ENCODE data around the gene NAA50.

NAA50 gene

GRCh38 chr3:113747283-113748046 lies 1.4 kb upstream of the NAA50 start:
- Mint-ChIP-seq H3K27me3 (no peaks in the 10 kb centered on the region), H3K4me3 (peak overlapping the region; percentile 94), H3K27ac (peak overlapping the region; percentile 52), H3K4me1 (peaks cover 53% of the 10 kb centered on the region), H3K36me3 (peaks cover 2% of the 10 kb centered on the region), H3K9me3 (no peaks in the 10 kb centered on the region)

GRCh38 chr3:113746548-113747282 lies 666 bp upstream of the NAA50 start, which contains the start of gene ATP6V1A:
Gene ATP6V1A (plus strand): TSS chr3:113747035. CDS start chr3:113778754, 31,719 bp downstream.
- Mint-ChIP-seq H3K27me3 (no peaks in the 10 kb centered on the region), H3K4me3 (peak within 1 kb of the TSS; percentile 94), H3K9me3 (no peaks in the 10 kb centered on the region), H3K27ac (peak within 1 kb of the TSS; percentile 100), H3K4me1 (peaks cover 60% of the 10 kb centered on the region), H3K36me3 (peaks cover 2% of the 10 kb centered on the region)

- Mint-ChIP-seq H3K27ac (peak overlapping the region; percentile 100), H3K27me3 (no peaks in the 10 kb centered on the region), H3K4me3 (peak overlapping the region; percentile 94), H3K9me3 (no peaks in the 10 kb centered on the region), H3K36me3 (peaks cover 2% of the 10 kb centered on the region), H3K4me1 (peaks cover 76% of the 10 kb centered on the region)
Measured at GRCh38 chr3:113744941-113745755, 901 bp downstream of the NAA50 start.

- H3K27me3 Mint-ChIP-seq: no peaks in the 10 kb centered on the region
- peak overlapping the region; percentile 94 for H3K4me3 Mint-ChIP-seq
- peaks cover 2% of the 10 kb centered on the region for H3K36me3 Mint-ChIP-seq
- H3K9me3 Mint-ChIP-seq: no peaks in the 10 kb centered on the region
- peaks cover 69% of the 10 kb centered on the region for H3K4me1 Mint-ChIP-seq
- no peak overlapping the region for H3K27ac Mint-ChIP-seq
Measured at GRCh38 chr3:113743006-113743630, 2.9 kb downstream of the NAA50 start.

- H3K9me3 Mint-ChIP-seq: no peaks in the 10 kb centered on the region
- H3K27me3 Mint-ChIP-seq: no peaks in the 10 kb centered on the region
- H3K4me3 Mint-ChIP-seq: peak overlapping the region; percentile 53
- H3K27ac Mint-ChIP-seq: no peak overlapping the region
- H3K36me3 Mint-ChIP-seq: peaks cover 2% of the 10 kb centered on the region
- H3K4me1 Mint-ChIP-seq: peaks cover 73% of the 10 kb centered on the region
Measured at GRCh38 chr3:113741620-113742019, 4.4 kb downstream of the NAA50 start.

GRCh38 chr3:113741086-113741485 lies 5.0 kb downstream of the NAA50 start:
- H3K4me3 Mint-ChIP-seq: peak overlapping the region; percentile 53
- no peaks in the 10 kb centered on the region for H3K9me3 Mint-ChIP-seq
- H3K27me3 Mint-ChIP-seq: no peaks in the 10 kb centered on the region
- no peak overlapping the region for H3K27ac Mint-ChIP-seq
- H3K36me3 Mint-ChIP-seq: peaks cover 2% of the 10 kb centered on the region
- peaks cover 77% of the 10 kb centered on the region for H3K4me1 Mint-ChIP-seq

- Mint-ChIP-seq H3K4me1 (peaks cover 77% of the 10 kb centered on the region), H3K9me3 (no peaks in the 10 kb centered on the region), H3K36me3 (peaks cover 2% of the 10 kb centered on the region), H3K4me3 (no peak overlapping the region), H3K27me3 (no peaks in the 10 kb centered on the region), H3K27ac (peak overlapping the region; percentile 36)
Measured at GRCh38 chr3:113736548-113737089, 9.4 kb downstream of the NAA50 start.

GRCh38 chr3:113731694-113732093 lies 14.4 kb downstream of the NAA50 start:
- no peaks in the 10 kb centered on the region for H3K27me3 Mint-ChIP-seq
- peaks cover 62% of the 10 kb centered on the region for H3K4me1 Mint-ChIP-seq
- no peak overlapping the region for H3K4me3 Mint-ChIP-seq
- H3K27ac Mint-ChIP-seq: no peak overlapping the region
- H3K9me3 Mint-ChIP-seq: no peaks in the 10 kb centered on the region
- H3K36me3 Mint-ChIP-seq: peaks cover 6% of the 10 kb centered on the region

GRCh38 chr3:113730550-113730949 lies 15.5 kb downstream of the NAA50 start:
- H3K4me1 Mint-ChIP-seq: peaks cover 61% of the 10 kb centered on the region
- peak overlapping the region; percentile 13 for H3K27ac Mint-ChIP-seq
- H3K4me3 Mint-ChIP-seq: no peak overlapping the region

GRCh38 chr3:113728661-113729060 lies 17.4 kb downstream of the NAA50 start:
- Mint-ChIP-seq H3K9me3 (no peaks in the 10 kb centered on the region), H3K4me1 (peaks cover 56% of the 10 kb centered on the region), H3K4me3 (no peak overlapping the region), H3K36me3 (peaks cover 11% of the 10 kb centered on the region), H3K27ac (no peak overlapping the region), H3K27me3 (no peaks in the 10 kb centered on the region)

More at GRCh38 chr3:113730550-113730949, 15.5 kb downstream of the NAA50 start:
- Mint-ChIP-seq H3K27me3 (no peaks in the 10 kb centered on the region), H3K9me3 (no peaks in the 10 kb centered on the region), H3K36me3 (peaks cover 8% of the 10 kb centered on the region)

GRCh38 chr3:113721636-113722035 lies 24.4 kb downstream of the NAA50 start:
- H3K27me3 Mint-ChIP-seq: no peaks in the 10 kb centered on the region
- H3K36me3 Mint-ChIP-seq: peaks cover 14% of the 10 kb centered on the region
- H3K4me1 Mint-ChIP-seq: peaks cover 48% of the 10 kb centered on the region
- no peak overlapping the region for H3K4me3 Mint-ChIP-seq
- H3K9me3 Mint-ChIP-seq: no peaks in the 10 kb centered on the region
- H3K27ac Mint-ChIP-seq: no peak overlapping the region

- no peak overlapping the region for H3K27ac Mint-ChIP-seq
- H3K4me1 Mint-ChIP-seq: peaks cover 41% of the 10 kb centered on the region
- peaks cover 10% of the 10 kb centered on the region for H3K36me3 Mint-ChIP-seq
- H3K9me3 Mint-ChIP-seq: no peaks in the 10 kb centered on the region
- no peaks in the 10 kb centered on the region for H3K27me3 Mint-ChIP-seq
- H3K4me3 Mint-ChIP-seq: no peak overlapping the region
Measured at GRCh38 chr3:113719758-113720157, 26.3 kb downstream of the NAA50 start.

- H3K27me3 Mint-ChIP-seq: no peaks in the 10 kb centered on the region
- H3K9me3 Mint-ChIP-seq: no peaks in the 10 kb centered on the region
- H3K4me1 Mint-ChIP-seq: peaks cover 39% of the 10 kb centered on the region
- no peak overlapping the region for H3K27ac Mint-ChIP-seq
- peaks cover 9% of the 10 kb centered on the region for H3K36me3 Mint-ChIP-seq
- no peak overlapping the region for H3K4me3 Mint-ChIP-seq
Measured at GRCh38 chr3:113719294-113719693, 26.8 kb downstream of the NAA50 start.

GRCh38 chr3:113717818-113718217 lies 28.2 kb downstream of the NAA50 start:
- peaks cover 27% of the 10 kb centered on the region for H3K4me1 Mint-ChIP-seq
- no peaks in the 10 kb centered on the region for H3K9me3 Mint-ChIP-seq
- H3K4me3 Mint-ChIP-seq: peak overlapping the region; percentile 19
- H3K27me3 Mint-ChIP-seq: no peaks in the 10 kb centered on the region
- H3K27ac Mint-ChIP-seq: peak overlapping the region; percentile 91
- peaks cover 9% of the 10 kb centered on the region for H3K36me3 Mint-ChIP-seq

GRCh38 chr3:113717308-113717707 lies 28.7 kb downstream of the NAA50 start:
- Mint-ChIP-seq H3K4me3 (no peak overlapping the region), H3K27me3 (no peaks in the 10 kb centered on the region), H3K4me1 (peaks cover 25% of the 10 kb centered on the region), H3K36me3 (peaks cover 6% of the 10 kb centered on the region), H3K9me3 (no peaks in the 10 kb centered on the region), H3K27ac (peak overlapping the region; percentile 91)

Measured in activated naive CD4-positive, alpha-beta T cell treated with anti-CD3 and anti-CD28 coated beads, Interleukin-2, amount 50 U/mL, for 24 hours (primary cell).